CD4-positive, alpha-beta T cell treated with Interleukin-17A for 4 hours (primary cell): ENCODE measurements around the gene EYA2.

Experiments
- DNase-seq: peaks from one replicate; pipeline ENCODE4 v3.0.0-alpha.2; 2020; ENCODE audit warnings: mixed read lengths

The EYA2 gene

DNA sequence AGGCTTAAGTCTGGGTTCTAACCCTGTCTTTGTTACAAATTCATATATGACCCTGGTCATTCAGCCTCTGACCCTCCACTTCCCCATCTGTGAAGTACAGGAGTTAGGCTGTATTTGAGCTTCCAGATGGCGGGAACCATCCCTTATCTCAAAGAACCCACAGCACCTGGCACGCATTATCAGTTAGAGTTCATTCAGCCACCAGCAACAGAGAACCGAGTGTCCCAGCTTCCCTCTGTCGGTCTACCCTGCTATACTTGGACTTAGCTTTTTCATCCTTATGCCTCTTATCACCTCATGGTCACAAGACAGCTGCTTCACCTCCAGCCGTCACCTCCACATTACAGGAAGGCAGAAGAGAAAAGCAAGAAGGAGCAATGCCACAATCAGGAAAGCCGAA lies 147.8 kb downstream of the EYA2 start:
- no peak for DNase-seq

DNA sequence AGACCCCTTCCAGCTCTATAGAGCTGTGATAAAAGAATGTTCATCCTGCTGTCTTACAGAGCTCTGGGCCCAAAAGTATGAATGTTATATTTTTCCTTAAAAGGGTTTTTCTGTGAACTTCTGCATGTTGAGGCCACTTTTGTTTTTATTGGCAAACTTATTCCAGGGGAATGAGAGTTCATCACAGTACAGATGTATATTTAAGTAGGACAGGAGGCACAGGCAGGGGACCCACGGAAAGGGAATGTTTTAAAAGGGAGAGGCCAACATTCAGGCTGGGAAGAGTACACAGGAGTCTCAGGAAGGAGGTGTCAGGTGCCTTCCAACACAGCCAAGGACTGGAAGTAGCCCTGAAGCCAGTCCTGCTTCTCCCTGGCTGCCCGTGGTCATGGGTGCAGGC lies 148.4 kb downstream of the EYA2 start:
- no peak for DNase-seq

DNA sequence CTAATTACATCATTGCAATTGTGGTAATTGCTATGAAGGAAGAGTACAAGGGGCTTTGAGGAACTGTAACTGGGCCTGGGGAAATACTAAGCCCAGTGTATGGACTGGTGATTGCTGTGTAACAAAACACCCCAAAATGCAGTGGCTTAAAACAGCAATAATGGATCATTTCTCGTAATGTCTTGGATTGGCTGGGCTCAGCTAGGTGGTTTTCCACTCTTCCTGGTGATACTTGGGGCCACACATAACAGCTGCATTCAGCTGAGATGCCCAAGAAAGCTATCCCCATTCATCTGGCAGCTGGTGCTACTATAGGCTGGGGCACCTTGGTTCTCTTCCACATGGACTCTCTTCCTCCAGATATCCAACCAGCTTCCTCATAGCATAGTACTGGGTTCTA lies 150.3 kb downstream of the EYA2 start:
- no peak for DNase-seq

DNA sequence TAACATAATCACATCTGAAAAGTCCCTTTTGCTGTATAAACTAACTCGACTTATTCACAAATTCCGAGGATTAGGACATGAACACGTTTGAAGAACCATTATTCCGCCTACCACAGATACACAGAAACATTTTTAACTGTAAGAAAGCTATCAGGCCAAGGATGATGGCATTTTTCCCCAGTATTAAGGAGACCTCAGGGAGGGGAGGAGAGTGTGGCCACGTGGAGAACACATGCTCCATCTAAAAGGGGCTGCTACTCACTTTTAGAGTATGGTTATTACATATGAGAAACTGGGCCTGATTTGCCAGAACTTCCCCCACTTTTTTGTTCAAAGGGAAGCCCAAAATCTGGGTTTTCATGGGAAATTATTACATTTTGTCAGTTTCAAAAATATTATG lies 153.4 kb downstream of the EYA2 start:
- DNase-seq: no peak

DNA sequence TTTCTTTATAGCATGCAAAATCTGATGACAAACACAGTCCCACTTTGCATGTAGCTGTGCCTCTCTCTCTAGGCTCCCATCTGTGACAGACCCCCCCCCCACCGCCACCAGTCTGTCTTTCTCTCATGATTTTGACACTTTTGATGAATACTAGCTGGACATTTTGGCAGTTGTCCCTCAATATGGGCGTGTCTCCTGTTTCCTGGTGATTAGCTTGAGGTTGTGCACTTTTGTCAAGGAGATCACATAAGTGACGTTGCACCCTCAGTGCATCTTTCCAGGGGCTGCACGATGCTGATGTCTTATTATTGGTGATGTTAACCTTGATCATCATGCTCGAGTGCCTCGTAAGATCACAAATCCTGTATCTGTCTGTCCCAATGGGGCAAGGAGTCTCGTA lies 155.1 kb downstream of the EYA2 start:
- DNase-seq: no peak

DNA sequence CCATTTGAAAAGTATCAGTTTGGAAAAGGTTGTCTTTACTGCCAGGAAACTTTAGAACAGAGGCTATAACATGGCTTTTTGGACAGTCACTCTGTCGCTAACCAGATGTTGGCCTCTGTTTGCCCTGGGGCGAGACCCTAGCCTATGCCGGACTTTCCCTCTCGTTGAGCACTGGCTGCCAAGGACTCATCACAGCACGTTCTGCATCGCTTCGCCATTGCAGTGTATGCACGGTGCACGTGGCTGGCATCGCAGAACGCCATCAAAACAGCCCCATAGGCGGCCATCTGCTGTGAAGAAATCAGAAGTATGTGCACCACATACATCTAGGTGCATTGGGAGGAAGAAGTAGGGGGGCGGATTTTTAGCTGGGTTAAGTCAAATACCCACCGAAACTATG lies 156.4 kb downstream of the EYA2 start:
- DNase-seq: no peak

DNA sequence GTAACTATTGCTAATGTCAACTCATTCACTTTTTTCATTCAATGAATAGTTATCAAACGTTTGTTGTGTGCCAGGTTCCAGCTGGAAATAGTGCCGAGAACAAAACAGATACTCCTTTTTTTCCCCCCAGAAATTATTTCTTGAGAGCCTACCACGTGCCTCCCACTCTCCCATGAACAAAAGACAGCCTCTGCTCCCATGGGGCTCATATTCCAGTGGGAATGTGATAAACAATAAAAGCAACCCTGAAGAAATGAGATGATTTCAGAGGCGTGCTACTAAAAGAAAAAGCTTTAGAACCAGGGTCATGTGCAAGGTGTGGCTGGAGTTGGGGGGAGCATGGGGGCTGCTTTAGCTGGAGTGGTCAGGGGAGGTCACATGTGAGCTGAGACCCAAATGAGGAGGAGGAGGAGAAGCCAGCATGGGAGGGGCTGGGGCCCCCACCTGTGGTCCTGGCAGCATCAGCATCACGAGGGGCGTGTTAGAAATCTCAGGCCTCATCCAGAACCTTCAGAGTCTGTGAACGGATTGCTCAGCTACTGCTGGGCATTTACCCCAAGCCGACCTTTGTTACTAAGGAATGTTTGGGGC lies 157.4 kb downstream of the EYA2 start:
- DNase-seq: no peak

DNA sequence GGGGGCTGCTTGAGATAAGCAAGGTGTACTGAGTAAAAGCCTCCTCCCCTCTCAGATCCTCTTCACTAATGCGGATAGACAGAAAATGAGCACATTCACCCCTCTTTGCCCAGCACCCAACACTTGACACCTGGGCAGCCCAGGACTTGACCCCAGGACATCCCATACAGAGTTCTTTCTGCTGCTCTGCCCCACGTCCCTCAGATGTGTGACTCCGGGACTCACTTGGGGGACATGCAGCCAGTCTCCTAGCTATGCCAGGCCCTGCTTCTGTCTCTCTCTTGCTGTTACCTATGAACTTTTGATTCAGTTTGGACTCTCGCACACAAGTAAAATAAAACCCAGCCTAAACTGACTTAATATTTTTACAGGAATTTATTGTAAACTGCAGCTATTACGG lies 159.9 kb downstream of the EYA2 start:
- DNase-seq: no peak

- no peak for DNase-seq
Observed at GRCh38 chr20:47054945-47055344, 160.3 kb downstream of the EYA2 start.

- no peak for DNase-seq
Observed at GRCh38 chr20:47055699-47056369, 161.2 kb downstream of the EYA2 start.

DNA sequence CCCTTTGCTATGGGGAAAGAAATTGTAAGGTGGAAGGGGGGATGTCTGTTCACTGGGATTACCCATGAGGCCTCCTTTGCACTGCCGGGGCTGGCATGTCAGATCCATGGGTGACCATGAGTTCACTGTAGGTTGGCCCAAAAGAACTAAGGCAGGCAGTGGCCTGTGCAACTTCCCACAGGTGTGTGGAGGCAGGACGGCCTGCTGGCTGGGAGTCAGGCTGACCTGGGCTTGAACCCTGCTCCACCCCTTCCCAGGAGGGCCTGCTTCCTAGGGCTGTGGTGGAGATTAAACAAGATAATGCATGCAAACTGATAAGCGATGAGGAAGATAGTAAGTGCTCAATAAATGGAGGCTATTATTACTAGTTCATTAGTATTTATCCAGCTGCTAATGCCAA lies 163.0 kb downstream of the EYA2 start:
- DNase-seq: no peak

DNA sequence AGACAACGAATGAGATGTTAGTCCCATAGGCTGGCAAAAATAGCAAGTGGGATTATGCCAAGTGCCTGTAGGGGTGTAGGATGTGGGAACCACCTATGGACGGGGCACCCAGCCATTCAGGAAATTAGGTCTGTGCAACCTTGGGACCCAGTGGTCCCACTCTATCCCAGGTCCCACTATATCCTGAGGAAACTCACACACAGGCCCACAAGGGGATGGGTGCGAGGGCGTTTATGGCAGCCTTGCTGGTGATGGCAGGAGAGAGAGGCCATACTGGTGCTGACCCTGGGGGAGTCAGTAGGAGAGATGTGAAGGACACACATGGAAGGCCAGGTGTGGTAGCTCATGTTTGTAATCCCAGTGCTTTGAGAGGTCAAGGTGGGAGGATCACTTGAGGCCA lies 163.6 kb downstream of the EYA2 start:
- DNase-seq: no peak

GRCh38 chr20:47059536-47059935 lies 164.9 kb downstream of the EYA2 start:
- DNase-seq: no peak

GRCh38 chr20:47061549-47061948 lies 166.9 kb downstream of the EYA2 start:
- no peak for DNase-seq

GRCh38 chr20:47062226-47062890 lies 167.7 kb downstream of the EYA2 start:
- no peak for DNase-seq

DNA sequence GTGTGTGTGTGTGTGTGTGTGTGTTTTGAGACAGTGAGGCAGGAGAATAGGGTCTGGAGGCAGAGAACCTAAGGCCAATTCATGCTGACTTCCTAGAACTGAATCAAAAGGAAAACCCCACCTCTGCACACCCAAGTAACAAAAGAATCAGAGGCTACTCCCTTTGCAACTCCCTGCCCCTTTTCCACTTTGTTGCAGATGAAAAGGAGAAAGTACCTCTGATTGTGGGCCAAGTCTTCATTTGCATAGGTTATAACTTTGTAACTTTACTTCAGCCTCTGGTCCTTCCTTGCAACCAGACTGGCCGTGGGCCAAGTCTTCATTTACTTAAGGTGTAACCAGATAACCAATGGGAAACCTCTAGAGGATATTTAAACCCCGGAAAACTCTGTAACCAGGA lies 168.8 kb downstream of the EYA2 start:
- no peak for DNase-seq

GRCh38 chr20:47063808-47064207 lies 169.2 kb downstream of the EYA2 start:
- DNase-seq: no peak

GRCh38 chr20:47066484-47067270 lies 172.0 kb downstream of the EYA2 start:
- no peak for DNase-seq

- DNase-seq: no peak
Observed at GRCh38 chr20:47067776-47068175, 173.1 kb downstream of the EYA2 start.

DNA sequence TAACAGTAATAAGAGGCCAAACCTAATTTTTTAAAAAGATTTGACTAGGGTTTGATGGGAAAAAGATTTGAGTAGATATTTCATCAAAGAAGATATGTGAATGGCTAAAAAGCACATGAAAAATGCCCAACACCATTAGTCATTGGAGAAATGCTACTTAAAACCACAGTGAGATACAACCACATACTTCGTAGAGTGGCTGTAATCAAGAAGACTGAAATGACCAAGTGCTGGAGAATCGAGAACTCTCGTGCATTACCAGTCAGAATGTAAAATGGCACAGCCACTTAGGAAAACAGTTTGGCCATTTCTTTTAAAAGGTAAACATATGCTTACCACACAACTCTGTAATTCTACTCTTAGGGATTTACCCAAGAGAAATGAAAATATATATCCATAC lies 175.5 kb downstream of the EYA2 start:
- DNase-seq: no peak

DNA sequence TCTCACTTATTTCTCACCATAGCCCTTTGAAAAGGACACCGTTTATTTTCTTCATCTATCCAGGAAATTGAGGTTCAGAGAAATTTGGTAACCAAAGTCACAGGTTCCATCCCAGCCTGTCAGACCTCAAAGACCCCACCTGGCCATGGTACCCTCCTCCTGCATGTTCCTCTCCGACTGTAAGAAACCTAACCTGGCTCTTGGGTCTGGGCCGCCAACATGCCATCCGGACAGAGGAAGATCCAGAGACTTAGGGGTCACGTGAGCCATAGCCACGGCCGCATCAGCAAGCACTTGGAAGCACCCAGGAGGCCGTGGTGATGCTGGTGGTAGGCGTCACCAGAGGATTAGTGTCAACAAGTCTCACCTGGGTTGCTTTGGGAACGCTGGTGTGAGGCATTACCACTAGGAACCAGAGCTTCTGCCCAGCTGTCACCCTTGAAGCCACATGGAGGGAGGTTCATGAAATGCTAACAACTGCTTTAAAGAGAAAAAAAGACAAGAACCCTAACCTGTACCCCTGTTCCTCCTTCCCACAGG lies 177.1 kb downstream of the EYA2 start:
- no peak for DNase-seq

GRCh38 chr20:47073766-47074475 lies 179.3 kb downstream of the EYA2 start:
- no peak for DNase-seq

GRCh38 chr20:47075263-47075662 lies 180.6 kb downstream of the EYA2 start:
- no peak for DNase-seq
